Omental fat pad (tissue), 4 donors: ENCODE data around the gene TEX22. TPM values are rescaled to one million over a fixed set of nuclear protein-coding genes. Genes with fewer than 3 reads are reported as not detected.

ENCODE experiments used
- ATAC-seq: fragments of 150-250 bp; one replicate; pipeline ENCODE4 v1.9.1; 2016; ENCODE audit warnings: mild to moderate bottlenecking, moderate library complexity; ENCODE audit not compliant: low FRiP score
- DNase-seq: peaks from one replicate; pipeline ENCODE4 v3.0.0-alpha.2; 2019; ENCODE audit warnings: low spot score
- total RNA-seq, 4 donors: library from RNA; depleted of rRNA; stranded (reverse); fragments of >200 nt; gene quantifications; one replicate each; pipeline ENCODE4 v1.1.0, GENCODE V29; 2016
- TF ChIP-seq, protein P1 (sequence below), 3 donors: fragments of 450-650 bp; IDR thresholded peaks; one replicate each; pipeline ENCODE4 v1.5.1; 2016 to 2017; ENCODE audit warnings: antibody characterized with exemption in 3 of 3, mild to moderate bottlenecking in 3 of 3, moderate library complexity in 2 of 3

Gene TEX22
- total RNA-seq, 4 donors from 2014 or later: 0.24 to 0.47 TPM; not detected in 2

DNA sequence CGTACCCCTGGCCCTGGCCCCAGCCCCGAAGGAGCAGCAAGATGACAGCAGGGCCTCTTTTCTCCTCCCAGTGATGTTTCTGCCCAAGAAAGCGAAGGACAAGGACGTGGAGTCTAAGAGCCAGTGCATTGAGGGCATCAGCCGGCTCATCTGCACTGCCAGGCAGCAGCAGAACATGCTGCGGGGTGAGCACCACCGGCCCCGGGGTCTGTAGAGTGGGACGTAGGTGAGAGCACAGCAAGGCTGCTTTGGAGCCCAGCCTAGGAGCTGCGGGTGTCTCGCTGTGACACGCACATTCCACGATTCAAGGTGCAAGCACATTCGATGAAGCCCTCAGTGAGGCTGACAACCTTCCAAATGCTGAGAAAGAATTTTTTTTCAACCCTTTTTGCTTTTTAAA is 5.2 kb upstream of the TEX22 start:
- ATAC-seq: no peak
- no peak for DNase-seq
- TF ChIP-seq, protein P1, sequence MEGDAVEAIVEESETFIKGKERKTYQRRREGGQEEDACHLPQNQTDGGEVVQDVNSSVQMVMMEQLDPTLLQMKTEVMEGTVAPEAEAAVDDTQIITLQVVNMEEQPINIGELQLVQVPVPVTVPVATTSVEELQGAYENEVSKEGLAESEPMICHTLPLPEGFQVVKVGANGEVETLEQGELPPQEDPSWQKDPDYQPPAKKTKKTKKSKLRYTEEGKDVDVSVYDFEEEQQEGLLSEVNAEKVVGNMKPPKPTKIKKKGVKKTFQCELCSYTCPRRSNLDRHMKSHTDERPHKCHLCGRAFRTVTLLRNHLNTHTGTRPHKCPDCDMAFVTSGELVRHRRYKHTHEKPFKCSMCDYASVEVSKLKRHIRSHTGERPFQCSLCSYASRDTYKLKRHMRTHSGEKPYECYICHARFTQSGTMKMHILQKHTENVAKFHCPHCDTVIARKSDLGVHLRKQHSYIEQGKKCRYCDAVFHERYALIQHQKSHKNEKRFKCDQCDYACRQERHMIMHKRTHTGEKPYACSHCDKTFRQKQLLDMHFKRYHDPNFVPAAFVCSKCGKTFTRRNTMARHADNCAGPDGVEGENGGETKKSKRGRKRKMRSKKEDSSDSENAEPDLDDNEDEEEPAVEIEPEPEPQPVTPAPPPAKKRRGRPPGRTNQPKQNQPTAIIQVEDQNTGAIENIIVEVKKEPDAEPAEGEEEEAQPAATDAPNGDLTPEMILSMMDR (IDR thresholded peaks at IDR 0.05): no peak

DNA sequence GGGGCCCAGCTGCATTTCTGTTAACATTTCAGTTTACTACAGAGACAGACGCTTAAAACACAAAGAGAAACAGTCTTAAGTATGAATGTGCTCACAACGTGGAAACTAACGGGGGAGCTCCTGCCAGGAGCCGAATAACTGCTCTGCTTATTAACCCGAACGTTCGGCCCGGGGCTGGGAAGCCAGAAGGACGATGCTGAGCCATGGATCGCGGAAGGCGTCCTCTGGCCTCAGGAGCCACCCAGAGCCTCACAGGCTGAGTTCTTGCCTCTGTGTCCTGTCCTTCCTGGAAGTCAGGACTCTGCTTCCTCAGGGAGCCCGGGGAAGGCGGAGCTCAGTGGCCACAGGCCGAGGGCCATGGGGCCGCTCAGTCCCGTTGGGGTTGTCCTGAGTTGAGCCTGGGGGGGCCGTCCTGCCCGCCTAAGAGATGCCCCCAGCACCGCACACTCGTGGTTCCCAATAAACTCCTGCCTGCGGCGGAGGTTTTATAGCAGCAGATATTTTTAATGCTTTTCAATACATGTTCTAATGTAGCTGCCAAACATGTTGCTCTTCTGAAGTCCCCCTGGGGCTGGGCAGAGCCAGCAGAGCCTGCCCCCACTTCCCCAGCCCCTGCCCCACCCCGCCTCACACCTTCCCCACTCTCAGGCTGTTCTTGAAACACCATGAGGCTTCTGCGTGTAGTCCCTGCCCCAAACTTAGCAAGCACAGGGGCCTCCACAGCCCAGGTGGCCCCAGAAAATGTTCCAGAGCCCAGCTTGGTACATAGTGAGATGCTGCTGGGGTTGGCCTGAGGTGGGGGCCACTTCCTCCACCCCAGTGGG is 3.4 kb upstream of the TEX22 start:
- no peak for DNase-seq
- TF ChIP-seq, protein P1 (IDR thresholded peaks at IDR 0.05): no peak
- ATAC-seq: no peak

DNA sequence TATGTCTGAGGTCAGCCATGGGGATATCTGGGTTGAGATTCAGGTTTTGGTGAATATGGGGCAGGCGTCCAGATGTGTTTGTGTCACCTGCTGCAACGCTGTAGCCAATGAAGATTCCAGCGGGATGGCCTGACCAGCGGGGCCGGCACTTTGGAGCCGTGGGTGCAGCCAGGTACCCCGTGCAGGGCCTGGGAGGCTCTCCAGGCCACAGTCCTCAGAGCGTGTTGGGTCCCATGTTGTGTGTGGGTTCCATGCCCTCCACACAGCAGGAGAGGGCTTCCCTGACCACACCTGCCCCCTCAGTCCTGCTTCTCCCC is 2.8 kb upstream of the TEX22 start:
- DNase-seq (no peak), ATAC-seq (no peak)

DNA sequence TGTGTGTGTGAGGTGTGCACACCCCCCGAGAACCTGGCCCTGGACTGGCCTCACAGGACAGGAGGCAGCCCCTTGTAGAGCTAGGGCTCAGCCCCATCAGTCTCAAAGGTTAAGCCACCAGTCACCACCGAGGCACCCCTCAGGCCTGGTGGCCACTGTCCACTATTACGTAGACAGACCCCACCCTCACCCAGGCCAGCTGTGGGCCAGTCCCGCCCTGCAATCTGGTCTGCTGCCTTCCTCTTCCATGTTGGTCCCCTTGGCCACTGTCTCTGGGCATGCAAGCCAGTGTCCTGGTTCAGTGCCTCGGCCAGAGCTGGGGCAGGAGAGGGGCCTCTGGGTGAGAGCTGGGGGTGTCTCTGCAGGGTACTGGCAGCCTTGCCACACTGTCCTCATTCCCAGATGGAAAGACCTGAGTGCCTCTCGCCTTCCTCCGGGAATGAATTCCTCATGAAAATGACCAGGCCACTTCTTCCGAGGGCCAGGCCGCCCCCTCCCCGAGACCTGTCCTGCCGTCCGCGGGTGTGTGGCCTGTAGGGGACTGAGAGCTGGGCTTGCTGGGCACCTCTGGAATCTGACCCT is 897 bp upstream of the TEX22 start:
- DNase-seq (no peak), ATAC-seq (no peak)
- TF ChIP-seq, protein P1 (IDR thresholded peaks at IDR 0.05): no peak

More for the DNA sequence above, 2.8 kb upstream of the TEX22 start:
- TF ChIP-seq, protein P1 (IDR thresholded peaks at IDR 0.05): no peak

DNA sequence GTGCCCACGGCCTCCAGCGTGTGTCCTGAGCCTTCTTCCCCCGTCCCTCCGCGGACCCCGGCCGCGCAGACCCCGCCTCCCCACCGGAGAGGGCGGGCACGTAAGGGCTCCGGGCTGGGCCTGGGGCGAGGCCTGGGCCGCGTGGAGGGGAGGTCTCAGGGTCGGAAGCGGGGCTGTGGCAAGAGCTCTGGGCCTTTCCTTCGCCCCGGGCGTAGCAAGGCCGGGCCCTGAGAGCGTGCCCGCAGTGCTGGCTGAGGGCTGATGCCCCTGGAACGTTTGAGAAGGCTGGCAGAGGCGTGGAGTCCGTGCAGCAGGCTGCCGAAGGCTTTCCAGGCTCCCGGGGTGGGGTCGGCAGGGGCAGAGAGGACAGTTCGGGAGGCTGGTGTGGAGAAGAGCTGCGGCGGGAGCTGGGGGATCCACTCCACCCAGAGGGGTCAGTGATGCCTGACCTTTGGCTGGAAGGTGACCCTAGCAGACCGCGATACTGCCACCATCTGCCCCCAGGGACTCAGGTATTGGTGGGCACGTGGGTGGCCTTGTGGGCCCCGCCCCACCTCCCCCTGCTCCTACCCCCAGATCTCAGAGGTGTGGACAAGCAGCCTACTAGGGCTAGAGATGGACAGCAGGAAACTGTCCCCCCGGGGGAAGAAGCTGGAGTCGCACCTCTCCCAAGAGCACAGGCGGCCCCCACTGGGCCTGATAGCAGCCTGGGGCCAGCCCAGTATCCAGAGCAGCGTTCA is 558 bp downstream of the TEX22 start:
- TF ChIP-seq, protein P1 (IDR thresholded peaks at IDR 0.05): no peak
- DNase-seq: no peak

DNA sequence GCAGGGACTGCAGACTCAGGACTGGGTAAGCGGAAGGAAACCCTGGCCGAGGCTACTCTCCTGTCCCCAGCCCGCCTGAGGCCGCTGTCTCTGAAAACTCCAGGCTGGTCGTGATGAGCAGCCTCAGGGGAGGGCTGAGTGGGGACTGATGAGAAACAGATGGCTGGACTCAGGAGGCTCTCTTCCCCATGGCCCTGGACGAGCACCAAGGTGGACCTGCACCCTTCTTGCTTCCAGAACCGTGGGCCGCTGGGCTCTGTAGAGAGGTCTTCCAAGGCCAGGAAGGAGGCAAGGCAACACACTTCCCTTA is 1.1 kb downstream of the TEX22 start:
- TF ChIP-seq, protein P1 (IDR thresholded peaks at IDR 0.05): no peak
- no peak for ATAC-seq

More for the DNA sequence above, 558 bp downstream of the TEX22 start:
- peak; percentile 34 for ATAC-seq

More for the DNA sequence above, 1.1 kb downstream of the TEX22 start:
- no peak for DNase-seq
